ENCODE results near the gene WRNIP1.

DNA sequence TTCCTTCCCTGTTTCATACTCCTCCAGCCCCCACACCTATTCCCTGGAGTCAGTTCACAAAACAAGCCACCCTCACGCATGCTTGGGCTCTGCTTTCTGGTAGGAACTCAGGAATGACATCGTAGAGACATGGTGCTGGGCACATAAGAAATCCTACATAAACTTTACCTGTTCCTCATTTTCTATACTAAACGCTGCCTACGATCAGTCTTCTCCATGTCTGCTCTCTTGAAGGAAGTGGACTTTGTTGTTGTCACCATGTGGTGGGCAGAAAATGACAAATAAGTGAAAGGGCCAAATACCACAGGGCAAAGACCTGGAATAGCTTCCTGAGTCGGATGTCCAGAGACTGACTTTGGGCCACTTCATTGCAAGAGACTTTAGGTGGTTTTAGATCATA is 24.6 kb upstream of the WRNIP1 start:
- TF ChIP-seq, protein P1, sequence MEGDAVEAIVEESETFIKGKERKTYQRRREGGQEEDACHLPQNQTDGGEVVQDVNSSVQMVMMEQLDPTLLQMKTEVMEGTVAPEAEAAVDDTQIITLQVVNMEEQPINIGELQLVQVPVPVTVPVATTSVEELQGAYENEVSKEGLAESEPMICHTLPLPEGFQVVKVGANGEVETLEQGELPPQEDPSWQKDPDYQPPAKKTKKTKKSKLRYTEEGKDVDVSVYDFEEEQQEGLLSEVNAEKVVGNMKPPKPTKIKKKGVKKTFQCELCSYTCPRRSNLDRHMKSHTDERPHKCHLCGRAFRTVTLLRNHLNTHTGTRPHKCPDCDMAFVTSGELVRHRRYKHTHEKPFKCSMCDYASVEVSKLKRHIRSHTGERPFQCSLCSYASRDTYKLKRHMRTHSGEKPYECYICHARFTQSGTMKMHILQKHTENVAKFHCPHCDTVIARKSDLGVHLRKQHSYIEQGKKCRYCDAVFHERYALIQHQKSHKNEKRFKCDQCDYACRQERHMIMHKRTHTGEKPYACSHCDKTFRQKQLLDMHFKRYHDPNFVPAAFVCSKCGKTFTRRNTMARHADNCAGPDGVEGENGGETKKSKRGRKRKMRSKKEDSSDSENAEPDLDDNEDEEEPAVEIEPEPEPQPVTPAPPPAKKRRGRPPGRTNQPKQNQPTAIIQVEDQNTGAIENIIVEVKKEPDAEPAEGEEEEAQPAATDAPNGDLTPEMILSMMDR (conservative IDR thresholded peaks at IDR 0.05; ENCODE audit: low read depth, low read length): no peak
- TF ChIP-seq MAZ (IDR thresholded peaks at IDR 0.05; ENCODE audit: borderline replicate concordance, low read depth, low read length) (no peak), POLR2A (IDR thresholded peaks at IDR 0.05; ENCODE audit: low read depth, low read length) (no peak), FOS (IDR thresholded peaks at IDR 0.05; ENCODE audit: low read depth, low read length) (no peak), RFX5 (IDR thresholded peaks at IDR 0.05; ENCODE audit: low read depth, low read length) (no peak)

All from IMR-90 (cell line).